ENCODE measurements around the gene SPART. TPM values are rescaled to one million over a fixed set of nuclear protein-coding genes. Genes with fewer than 3 reads are reported as not detected.

SPART gene
- total RNA-seq, 1 experiment from 2014 or later = 0.12 TPM

- no peaks in the 10 kb centered on the region for H3K36me3 ChIP-seq (ENCODE audit: control insufficient read depth in 1 of 2, insufficient read depth in 2 of 2, low read length in 2 of 2)
- no peak overlapping the region for H3K4me2 ChIP-seq (ENCODE audit: low read length)
- H3K79me2 ChIP-seq (ENCODE audit: insufficient read depth, low read length) = no peaks in the 10 kb centered on the region
- H3K27me3 ChIP-seq (ENCODE audit: insufficient read depth, low read length) = no peaks in the 10 kb centered on the region
- peaks cover 0 to 6% of the 10 kb centered on the region in 2 experiments; a peak in 2 of 4 replicates for H3K9me3 ChIP-seq (ENCODE audit: control insufficient read depth in 1 of 2, insufficient read depth in 1 of 2, low read depth in 1 of 2, low read length in 2 of 2)
- H3K27ac ChIP-seq (ENCODE audit: low read depth, low read length) = no peak overlapping the region
- ChIA-PET RAD21 (ENCODE audit: low non-redundant PET in 1 of 2, low total read pairs in 2 of 2, uncharacterized antibody in 2 of 2, unreplicated experiment in 2 of 2) (no interaction called here), CTCF (no interaction called here), POLR2A (no interaction called here)
- no peak overlapping the region for H2AFZ ChIP-seq (ENCODE audit: low read depth, low read length, poor library complexity, severe bottlenecking)
- no peaks in the 10 kb centered on the region for H4K20me1 ChIP-seq (ENCODE audit: insufficient read depth)
- BruUV-seq (replicated peaks) = no TSS peak
- H3K9ac ChIP-seq (ENCODE audit: low read length) = no peak overlapping the region
- no peaks in the 10 kb centered on the region for H3K9me2 ChIP-seq (ENCODE audit: insufficient read depth)
- DNase-seq (ENCODE audit: low read depth, low spot score) = no peak
- ATAC-seq = no peak
- intact Hi-C loops (cut with micrococcal nuclease) = no loop called here
- H3K4me1 ChIP-seq (ENCODE audit: control insufficient read depth in 1 of 2, insufficient read depth in 2 of 2, low read length in 2 of 2) = no peaks in the 10 kb centered on the region
- TF ChIP-seq FOSL1 (IDR thresholded peaks at IDR 0.05; ENCODE audit: low read depth) (no peak), ELF1 (IDR thresholded peaks at IDR 0.05; ENCODE audit: borderline replicate concordance, low read depth) (no peak), JUND (IDR thresholded peaks at IDR 0.05) (no peak), POLR2AphosphoS5 (IDR thresholded peaks at IDR 0.05; ENCODE audit: low read depth, low read length) (no peak), CTCF (IDR thresholded peaks at IDR 0.05 in 2 of 3, conservative IDR thresholded peaks at IDR 0.05 in 1 of 3; ENCODE audit: borderline replicate concordance in 1 of 3, insufficient read depth in 1 of 3, low read depth in 2 of 3, low read length in 2 of 3) (no peak), RAD21 (IDR thresholded peaks at IDR 0.05; ENCODE audit: low read depth) (no peak), ZNF274 (IDR thresholded peaks at IDR 0.05; ENCODE audit: low read depth, low read length) (no peak), ATF3 (IDR thresholded peaks at IDR 0.05) (no peak), TCF7L2 (IDR thresholded peaks at IDR 0.05; ENCODE audit: borderline replicate concordance, extremely low read depth, insufficient read depth, insufficient read length) (no peak)
- H3K4me3 ChIP-seq (replicated peaks in 1 of 2; ENCODE audit: low read depth in 1 of 2, low read length in 2 of 2) = no peak overlapping the region
Observed at GRCh38 chr13:36357692-36358091, 11.5 kb upstream of the SPART start.
